Inflammatory macrophage treated with lipopolysaccharide for 1 hour (primary cell): ENCODE data around the gene PPP1R8.
A peak's percentile ranks its signal among the peaks of the same experiment; 100 is the strongest.
"Not testable (repeated sequence)": the region's sequence is repeated elsewhere in the genome, so short reads cannot be mapped to it uniquely, and the experiment has no call there.

Experiments used
- DNase-seq, 2 donors: peaks; one replicate each; pipeline ENCODE4 v3.0.0-alpha.2; 2020 to 2022

Gene PPP1R8

GRCh38 chr1:27830621-27831440 lies at the start of gene PPP1R8:
PPP1R8 (plus strand) TSS chr1:27830782; CDS start chr1:27830836, 54 bp downstream.
- peak; percentile 93 to 94 for DNase-seq

- no peak for DNase-seq
These were observed 47.6 kb upstream of the PPP1R8 start for GRCh38 chr1:27782950-27783349.

GRCh38 chr1:27784700-27785099 lies 45.9 kb upstream of the PPP1R8 start:
- no peak for DNase-seq

- DNase-seq, result no peak
These were observed 44.7 kb upstream of the PPP1R8 start for GRCh38 chr1:27785781-27786455.

- peak in 1 of 2 donors; percentile 22 for DNase-seq
These were observed 42.7 kb upstream of the PPP1R8 start for GRCh38 chr1:27787895-27788294.

DNA sequence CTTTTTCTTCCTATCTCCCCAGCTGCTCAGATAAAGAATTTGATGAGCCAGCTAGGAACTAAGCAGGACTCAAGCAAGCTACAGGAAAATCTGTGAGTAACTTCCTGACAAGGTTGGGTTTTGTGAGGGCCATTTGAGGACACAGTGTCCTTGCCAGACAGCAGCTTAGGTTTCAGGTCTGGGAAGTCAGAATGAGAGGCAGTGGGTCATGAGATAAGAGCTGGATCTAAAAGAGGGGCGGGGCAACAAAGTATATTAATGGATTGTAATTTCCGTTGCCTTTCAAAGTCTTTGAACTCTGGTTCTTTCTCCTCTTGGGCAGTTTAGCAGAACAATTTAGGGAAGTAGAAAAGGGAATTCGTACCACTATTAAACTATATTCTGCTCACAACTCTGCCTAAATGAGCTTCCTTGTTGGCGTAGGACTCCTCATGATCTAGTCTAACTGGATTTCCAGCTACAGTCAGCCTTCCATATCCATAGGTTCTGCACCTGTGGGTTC lies 41.0 kb upstream of the PPP1R8 start:
- peak; percentile 60 for DNase-seq

DNA sequence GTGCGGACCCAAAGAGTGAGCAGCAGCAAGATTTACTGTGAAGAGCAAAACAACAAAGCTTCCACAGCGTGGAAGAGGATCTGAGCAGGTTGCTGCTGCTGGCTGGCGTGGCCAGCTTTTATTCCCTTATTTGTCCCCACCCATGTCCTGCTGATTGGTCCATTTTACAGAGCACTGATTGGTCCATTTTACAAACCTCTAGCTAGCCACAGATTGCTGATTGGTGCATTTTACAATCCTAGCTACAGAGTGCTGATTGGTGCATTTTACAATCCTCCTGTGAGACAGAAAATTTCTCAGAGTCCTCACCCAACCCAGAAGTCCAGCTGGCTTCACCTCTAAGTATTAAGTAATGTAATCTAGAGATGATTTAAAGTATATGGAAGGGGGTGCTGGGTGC lies 40.3 kb upstream of the PPP1R8 start:
- DNase-seq, result not testable (repeated sequence)

GRCh38 chr1:27795601-27796000 lies 35.0 kb upstream of the PPP1R8 start:
- no peak for DNase-seq

DNA sequence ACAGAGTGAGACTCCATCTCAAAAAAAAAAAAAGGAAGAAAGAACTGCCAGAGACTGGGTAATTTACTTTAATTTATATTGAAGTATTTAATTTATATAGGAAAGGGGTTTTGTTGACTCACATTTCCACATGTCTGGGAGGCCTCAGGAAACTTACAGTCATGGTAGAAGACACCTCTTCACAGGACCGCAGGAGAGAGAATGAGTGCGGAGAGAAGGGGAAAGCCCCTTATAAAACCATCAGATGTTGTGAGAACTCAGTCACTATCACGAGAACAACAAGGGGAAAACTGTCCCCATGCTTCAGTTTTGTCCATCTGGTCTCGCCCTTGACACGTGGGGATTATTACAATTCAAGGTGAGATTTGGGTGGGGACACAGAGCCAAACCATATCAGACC lies 25.8 kb upstream of the PPP1R8 start:
- DNase-seq, result no peak

DNA sequence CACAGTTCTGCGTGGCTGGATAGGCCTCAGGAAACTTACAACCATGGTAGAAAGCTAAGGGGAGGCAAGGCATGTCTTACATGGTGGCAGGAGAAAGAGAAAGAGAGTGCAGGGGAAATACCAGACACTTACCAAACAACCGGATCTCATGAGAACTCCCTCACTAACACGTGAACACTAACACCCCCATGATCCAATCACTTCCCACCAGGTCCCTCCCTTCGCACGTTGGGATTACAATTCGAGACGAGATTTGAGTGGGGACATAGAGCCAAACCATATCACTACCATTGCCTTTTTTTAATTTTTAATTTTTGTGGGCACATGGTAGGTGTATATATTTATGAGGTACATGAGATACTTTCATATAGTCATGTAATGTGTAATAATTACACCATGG lies 23.8 kb upstream of the PPP1R8 start:
- DNase-seq, result no peak

DNA sequence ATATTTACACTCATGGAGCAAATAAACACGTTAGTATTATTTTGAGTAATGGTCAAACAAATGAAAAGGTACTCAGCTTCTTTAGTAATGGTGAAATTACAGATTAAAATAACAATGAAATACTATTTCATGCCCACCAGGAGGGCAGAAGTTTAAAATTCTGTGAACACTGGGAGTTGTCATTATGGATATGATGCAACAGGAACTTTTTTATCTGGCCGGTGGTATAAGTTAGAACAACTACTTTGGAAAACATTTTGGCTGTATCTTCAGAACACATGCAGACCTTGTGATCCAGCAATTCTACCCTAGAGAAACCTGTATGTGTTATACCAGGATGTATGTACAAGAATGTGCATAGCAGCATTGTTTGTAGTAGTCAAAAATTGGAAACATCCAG lies 23.2 kb upstream of the PPP1R8 start:
- DNase-seq, result no peak

DNA sequence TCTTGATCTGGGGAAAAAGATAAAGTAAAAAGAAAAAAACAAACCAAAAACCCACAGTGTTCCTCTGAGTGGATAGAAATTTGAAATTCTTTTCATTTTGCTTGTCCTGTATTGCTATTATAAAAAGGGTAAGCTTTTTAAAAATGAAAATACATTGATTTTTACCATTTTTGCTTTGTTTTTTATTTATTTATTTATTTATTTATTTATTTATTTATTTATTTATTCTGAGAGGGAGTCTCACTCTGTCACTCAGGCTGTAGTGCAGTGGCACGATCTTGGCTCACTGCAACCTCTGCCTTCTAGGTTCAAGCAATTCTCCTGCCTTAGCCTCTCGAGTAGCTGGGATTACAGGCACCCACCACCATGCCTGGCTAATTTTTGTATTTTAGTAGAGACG lies 22.5 kb upstream of the PPP1R8 start:
- not testable (repeated sequence) for DNase-seq

GRCh38 chr1:27809883-27810282 lies 20.7 kb upstream of the PPP1R8 start:
- peak; percentile 16 to 55 for DNase-seq

- DNase-seq, result no peak
These were observed 18.7 kb upstream of the PPP1R8 start for GRCh38 chr1:27811741-27812500.

DNA sequence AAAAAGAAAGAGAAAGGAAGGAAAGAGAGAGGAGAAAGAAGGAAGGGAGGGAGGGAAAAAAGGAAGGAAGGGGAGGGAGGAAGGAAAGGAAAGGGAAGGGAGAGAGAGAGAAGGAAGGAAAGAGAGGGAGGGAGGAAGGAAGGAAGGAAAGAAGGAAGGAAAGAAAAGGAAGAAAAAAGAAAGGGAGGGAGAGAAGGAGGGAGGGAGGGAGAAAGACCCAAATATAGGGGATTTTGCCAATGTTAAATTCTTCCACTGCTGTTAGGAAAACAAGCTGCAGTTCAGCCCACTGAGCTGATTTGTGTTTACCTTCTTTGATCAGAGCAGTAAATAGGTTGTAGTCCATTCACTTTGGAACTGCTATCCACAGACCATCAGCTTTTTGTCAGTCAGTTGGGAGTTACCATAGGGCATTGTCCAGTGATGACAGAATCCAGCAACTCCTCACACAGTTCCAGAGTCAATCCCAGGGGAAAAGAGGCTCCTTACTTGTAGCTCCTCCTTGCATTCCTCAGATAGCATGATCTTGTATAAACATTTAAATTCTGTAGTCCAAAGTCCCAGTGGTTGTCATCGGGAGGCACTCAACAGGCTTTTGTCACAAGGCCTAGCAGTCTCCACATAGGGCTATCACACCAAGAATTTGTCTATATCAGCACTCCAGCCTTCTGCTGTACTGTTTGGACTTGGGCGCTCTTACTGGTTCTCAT lies 13.5 kb upstream of the PPP1R8 start:
- no peak for DNase-seq

GRCh38 chr1:27821761-27822315 lies 8.7 kb upstream of the PPP1R8 start:
- DNase-seq, result no peak

DNA sequence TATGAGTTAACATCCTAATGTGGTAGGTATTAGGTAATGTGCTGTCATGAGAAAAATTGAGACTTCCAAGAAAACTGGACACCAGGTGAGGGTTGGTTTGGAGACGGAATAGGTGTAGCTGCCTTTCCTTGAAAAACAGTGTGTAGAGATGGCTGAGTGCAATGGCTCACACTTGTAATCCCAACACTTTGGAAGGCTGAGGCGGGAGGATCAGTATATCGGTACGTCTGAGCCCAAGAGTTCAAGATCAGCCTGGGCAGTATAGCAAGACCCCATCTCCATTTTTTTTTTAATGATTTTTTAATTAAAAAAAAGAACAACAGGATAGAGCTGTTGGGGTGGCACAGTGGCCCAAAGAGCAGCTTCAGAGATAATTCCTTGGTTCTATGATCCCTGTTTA lies 6.8 kb upstream of the PPP1R8 start:
- no peak for DNase-seq

DNA sequence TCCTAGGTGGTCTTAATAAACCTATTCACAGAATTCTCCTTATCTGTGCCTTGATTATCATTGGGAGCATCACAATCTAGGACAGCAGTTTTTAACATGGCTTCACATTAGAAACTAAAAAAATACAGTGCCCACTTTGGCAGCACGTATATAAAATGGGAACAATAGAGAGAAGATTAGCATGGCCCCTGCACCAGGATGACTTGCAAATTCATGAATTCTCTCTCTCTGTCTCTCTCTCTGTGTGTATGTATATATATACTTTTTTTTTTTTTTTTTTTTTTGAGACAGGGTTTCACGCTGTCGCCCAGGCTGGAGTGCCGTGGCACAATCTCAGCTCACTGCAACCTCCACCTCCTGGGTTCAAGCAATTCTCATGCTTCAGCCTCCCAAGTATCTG lies 6.2 kb upstream of the PPP1R8 start:
- no peak for DNase-seq

GRCh38 chr1:27829339-27829960 lies 1.1 kb upstream of the PPP1R8 start:
- not testable (repeated sequence) for DNase-seq

DNA sequence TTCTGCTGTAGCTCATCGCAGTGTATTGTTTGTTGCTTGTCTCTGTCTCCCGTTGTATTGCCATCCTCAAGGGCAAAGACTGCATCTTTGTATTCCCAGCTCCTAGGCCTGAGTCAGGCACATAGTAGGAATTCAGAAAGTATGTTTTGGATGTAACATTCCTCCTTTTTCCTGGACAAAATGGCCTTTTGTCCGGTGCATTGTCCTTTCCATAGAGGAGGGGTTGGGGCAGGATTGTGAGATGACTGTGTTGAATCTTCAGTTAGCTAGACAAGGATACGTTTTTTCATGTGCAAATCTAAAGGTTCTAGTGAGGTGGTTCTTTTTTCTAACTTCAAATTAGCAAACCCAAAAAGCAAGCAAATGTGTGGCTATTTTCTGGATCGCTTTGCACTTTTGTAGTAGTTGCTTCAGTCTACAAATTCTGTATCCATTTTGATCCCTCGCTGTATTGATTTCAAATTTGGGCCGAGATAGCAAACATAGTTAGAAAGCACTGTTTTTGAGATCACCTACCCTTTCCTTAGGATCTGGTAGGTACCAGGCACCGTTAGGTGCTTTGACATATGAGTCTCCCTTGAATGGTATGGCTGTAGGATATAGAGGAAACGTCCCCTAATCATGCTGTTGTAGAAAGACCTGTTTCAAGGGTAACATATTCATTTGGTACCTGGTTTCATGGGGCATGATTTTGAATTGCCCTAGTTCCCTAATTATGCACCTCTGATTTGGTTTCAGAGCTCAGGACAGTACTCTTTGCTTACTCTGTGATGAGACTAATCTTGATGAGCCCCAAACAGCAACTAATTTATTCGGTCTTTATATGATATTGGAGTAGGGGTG lies 1.2 kb downstream of the PPP1R8 start:
- no peak for DNase-seq

- DNase-seq, result no peak
These were observed 2.2 kb downstream of the PPP1R8 start for GRCh38 chr1:27832762-27833161.
